Measurements from ENCODE around the gene HOXB5.

HOXB5 gene

GRCh38 chr17:48609759-48610281 lies 16.2 kb upstream of the HOXB5 start:
- peak overlapping the region; percentile 59 for H3K27ac ChIP-seq
- H3K27me3 ChIP-seq (ENCODE audit: insufficient read depth, low read depth, severe bottlenecking), result peaks cover 72% of the 10 kb centered on the region
- peak; percentile 51 for DNase-seq
- H3K9me3 ChIP-seq (ENCODE audit: severe bottlenecking), result no peaks in the 10 kb centered on the region
- no peak for TF ChIP-seq CTCF (IDR thresholded peaks at IDR 0.05; ENCODE audit: low read depth, low read length)
- peak overlapping the region; percentile 91 for H3K4me3 ChIP-seq (ENCODE audit: low read depth, low read length)
- no peaks in the 10 kb centered on the region for H3K36me3 ChIP-seq

GRCh38 chr17:48609033-48609432 lies 15.5 kb upstream of the HOXB5 start:
- H3K9me3 ChIP-seq (ENCODE audit: severe bottlenecking), result no peaks in the 10 kb centered on the region
- H3K27ac ChIP-seq, result no peak overlapping the region
- TF ChIP-seq CTCF (IDR thresholded peaks at IDR 0.05; ENCODE audit: low read depth, low read length), result no peak
- DNase-seq, result no peak
- H3K4me3 ChIP-seq (ENCODE audit: low read depth, low read length), result no peak overlapping the region
- no peaks in the 10 kb centered on the region for H3K36me3 ChIP-seq
- peaks cover 73% of the 10 kb centered on the region for H3K27me3 ChIP-seq (ENCODE audit: insufficient read depth, low read depth, severe bottlenecking)

- no peak overlapping the region for H3K27ac ChIP-seq
- no peak for DNase-seq
- H3K4me3 ChIP-seq (ENCODE audit: low read depth, low read length), result no peak overlapping the region
- TF ChIP-seq CTCF (IDR thresholded peaks at IDR 0.05; ENCODE audit: low read depth, low read length), result no peak
- H3K9me3 ChIP-seq (ENCODE audit: severe bottlenecking), result no peaks in the 10 kb centered on the region
- H3K36me3 ChIP-seq, result no peaks in the 10 kb centered on the region
- peaks cover 73% of the 10 kb centered on the region for H3K27me3 ChIP-seq (ENCODE audit: insufficient read depth, low read depth, severe bottlenecking)
Observed at GRCh38 chr17:48608494-48608834, 14.9 kb upstream of the HOXB5 start.

GRCh38 chr17:48606892-48607614 lies 13.5 kb upstream of the HOXB5 start:
- Histone ChIP-seq H3K36me3 (no peaks in the 10 kb centered on the region), H3K9me3 (ENCODE audit: severe bottlenecking) (peaks cover 5% of the 10 kb centered on the region), H3K27ac (no peak overlapping the region), H3K27me3 (ENCODE audit: insufficient read depth, low read depth, severe bottlenecking) (peaks cover 77% of the 10 kb centered on the region), H3K4me3 (ENCODE audit: low read depth, low read length) (no peak overlapping the region)
- no peak for DNase-seq
- no peak for TF ChIP-seq CTCF (IDR thresholded peaks at IDR 0.05; ENCODE audit: low read depth, low read length)

GRCh38 chr17:48605991-48606891 lies 12.7 kb upstream of the HOXB5 start:
- Histone ChIP-seq H3K9me3 (ENCODE audit: severe bottlenecking) (peaks cover 5% of the 10 kb centered on the region), H3K4me3 (ENCODE audit: low read depth, low read length) (no peak overlapping the region), H3K27ac (no peak overlapping the region), H3K27me3 (ENCODE audit: insufficient read depth, low read depth, severe bottlenecking) (peaks cover 80% of the 10 kb centered on the region), H3K36me3 (no peaks in the 10 kb centered on the region)
- no peak for DNase-seq
- TF ChIP-seq CTCF (IDR thresholded peaks at IDR 0.05; ENCODE audit: low read depth, low read length), result no peak

Data from WERI-Rb-1 (cell line).